ENCODE results near the gene TMEM201.

DNA sequence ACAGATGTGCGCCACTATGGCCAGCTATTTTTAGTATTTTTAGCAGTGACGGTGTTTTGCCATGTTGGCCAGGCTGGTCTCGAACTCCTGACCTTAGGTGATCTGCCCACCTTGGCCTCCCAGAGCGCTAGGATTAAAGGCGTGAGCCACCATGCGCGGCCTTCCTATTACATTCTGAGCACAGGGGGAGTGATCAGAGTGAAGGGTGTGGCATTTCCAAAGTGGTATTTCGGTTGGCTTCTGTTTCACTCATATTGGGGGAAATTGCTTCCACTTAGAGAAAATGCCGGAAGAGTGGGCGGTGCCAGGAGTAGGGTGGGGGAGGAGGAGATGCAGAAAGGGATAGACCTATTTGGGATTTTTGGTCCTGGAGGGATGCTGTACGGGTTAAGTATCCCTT is 67.1 kb downstream of the TMEM201 start:
- TF ChIP-seq, protein P1, sequence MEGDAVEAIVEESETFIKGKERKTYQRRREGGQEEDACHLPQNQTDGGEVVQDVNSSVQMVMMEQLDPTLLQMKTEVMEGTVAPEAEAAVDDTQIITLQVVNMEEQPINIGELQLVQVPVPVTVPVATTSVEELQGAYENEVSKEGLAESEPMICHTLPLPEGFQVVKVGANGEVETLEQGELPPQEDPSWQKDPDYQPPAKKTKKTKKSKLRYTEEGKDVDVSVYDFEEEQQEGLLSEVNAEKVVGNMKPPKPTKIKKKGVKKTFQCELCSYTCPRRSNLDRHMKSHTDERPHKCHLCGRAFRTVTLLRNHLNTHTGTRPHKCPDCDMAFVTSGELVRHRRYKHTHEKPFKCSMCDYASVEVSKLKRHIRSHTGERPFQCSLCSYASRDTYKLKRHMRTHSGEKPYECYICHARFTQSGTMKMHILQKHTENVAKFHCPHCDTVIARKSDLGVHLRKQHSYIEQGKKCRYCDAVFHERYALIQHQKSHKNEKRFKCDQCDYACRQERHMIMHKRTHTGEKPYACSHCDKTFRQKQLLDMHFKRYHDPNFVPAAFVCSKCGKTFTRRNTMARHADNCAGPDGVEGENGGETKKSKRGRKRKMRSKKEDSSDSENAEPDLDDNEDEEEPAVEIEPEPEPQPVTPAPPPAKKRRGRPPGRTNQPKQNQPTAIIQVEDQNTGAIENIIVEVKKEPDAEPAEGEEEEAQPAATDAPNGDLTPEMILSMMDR (conservative IDR thresholded peaks at IDR 0.05; ENCODE audit: low read depth, low read length) = no peak
- no peak for TF ChIP-seq EZH2 (IDR thresholded peaks at IDR 0.05; ENCODE audit: borderline replicate concordance, low read depth, low read length, poor library complexity, severe bottlenecking)

All from A673 (cell line).